Measurements from ENCODE around the gene ZNF776. TPM values are rescaled to one million over a fixed set of nuclear protein-coding genes. Genes with fewer than 3 reads are reported as not detected.

ZNF776 gene
- total and polyA plus RNA-seq, 10 donors = 3.5 to 25.3 (median 18.5) TPM

GRCh38 chr19:57708641-57709361, 37.8 kb upstream of the ZNF776 start, which contains the start of gene ZNF154:
ZNF154 (minus strand) TSS chr19:57709204; CDS start chr19:57708971, 233 bp downstream.
- intact Hi-C loops (cut with DNase I; ENCODE audit: low total_unique reads) = no loop called here
- H3K36me3 ChIP-seq = peaks cover 0 to 37% (median 13%) of the 10 kb centered on the region in 6 donors
- H3K4me3 ChIP-seq = peak within 1 kb of the TSS; percentile 32 to 78 (median 56)
- peaks cover 0 to 100% (median 90%) of the 10 kb centered on the region in 8 donors for H3K9me3 ChIP-seq
- 1 to 5% (median 3%) methylated on average over 33 to 53 of the region's 53 CpGs for WGBS, 5 donors
- peaks cover 0 to 45% (median 26%) of the 10 kb centered on the region in 6 donors for H3K4me1 ChIP-seq
- H3K27me3 ChIP-seq (replicated peaks in 1 of 7) = peaks cover 0 to 9% (median 0%) of the 10 kb centered on the region in 7 donors
- DNase-seq = peak; percentile 84
- TF ChIP-seq CTCF (IDR thresholded peaks at IDR 0.05 in 8 of 11, conservative IDR thresholded peaks at IDR 0.05 in 3 of 11) (no peak), POLR2AphosphoS5 (IDR thresholded peaks at IDR 0.05) (peak; percentile 58 to 82 (median 70)), POLR2A (IDR thresholded peaks at IDR 0.05) (no peak)
- H3K27ac ChIP-seq = peak within 1 kb of the TSS; percentile 79 to 94 (median 92)

- intact Hi-C loops (cut with DNase I; ENCODE audit: low total_unique reads) = no loop called here
- Histone ChIP-seq H3K27ac (peak overlapping the region in 5 of 8 donors; percentile 80 to 94 (median 93)), H3K27me3 (replicated peaks in 1 of 7) (peaks cover 0 to 9% (median 0%) of the 10 kb centered on the region in 7 donors), H3K4me3 (peak overlapping the region in 4 of 8 donors; percentile 57 to 78 (median 65)), H3K4me1 (peaks cover 0 to 36% (median 26%) of the 10 kb centered on the region in 6 donors), H3K36me3 (peaks cover 0 to 37% (median 10%) of the 10 kb centered on the region in 6 donors), H3K9me3 (peaks cover 0 to 100% (median 90%) of the 10 kb centered on the region in 8 donors)
- WGBS, 5 donors = 74 to 89% (median 80%) methylated on average over 15 of the region's 15 CpGs
- no peak for TF ChIP-seq POLR2A (IDR thresholded peaks at IDR 0.05)
- TF ChIP-seq POLR2AphosphoS5 (IDR thresholded peaks at IDR 0.05) = no peak
- TF ChIP-seq CTCF (IDR thresholded peaks at IDR 0.05 in 8 of 11, conservative IDR thresholded peaks at IDR 0.05 in 3 of 11) = no peak
- no peak for DNase-seq
Measured at GRCh38 chr19:57709616-57710015, 37.0 kb upstream of the ZNF776 start.

DNA sequence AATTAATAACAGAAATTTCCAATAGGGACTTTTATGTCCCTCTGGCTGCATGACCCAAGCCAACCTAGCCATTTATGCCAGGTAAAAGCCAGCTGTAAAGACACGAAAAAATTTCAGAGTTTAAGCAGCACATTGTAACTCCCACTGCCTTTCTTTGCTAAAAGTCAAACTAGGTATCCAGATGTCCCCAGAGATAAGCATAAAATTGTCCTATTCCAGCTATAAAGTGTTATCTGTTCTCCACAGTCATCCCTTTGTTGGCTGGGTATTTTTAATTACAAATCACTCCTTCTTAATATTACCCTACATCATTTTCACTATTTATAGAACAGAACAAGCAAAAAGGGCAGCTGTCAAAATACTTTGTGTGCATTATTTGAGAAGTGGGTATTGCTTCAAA, 34.4 kb upstream of the ZNF776 start:
- Histone ChIP-seq H3K27ac (no peak overlapping the region), H3K4me3 (no peak overlapping the region), H3K27me3 (replicated peaks in 1 of 7) (peaks cover 0 to 9% (median 0%) of the 10 kb centered on the region in 7 donors), H3K36me3 (peaks cover 0 to 28% (median 4%) of the 10 kb centered on the region in 6 donors), H3K4me1 (peaks cover 0 to 14% (median 10%) of the 10 kb centered on the region in 6 donors), H3K9me3 (peaks cover 0 to 100% (median 90%) of the 10 kb centered on the region in 8 donors)
- TF ChIP-seq CTCF (IDR thresholded peaks at IDR 0.05 in 8 of 11, conservative IDR thresholded peaks at IDR 0.05 in 3 of 11) (no peak), POLR2AphosphoS5 (IDR thresholded peaks at IDR 0.05) (no peak), POLR2A (IDR thresholded peaks at IDR 0.05) (no peak)
- intact Hi-C loops (cut with DNase I; ENCODE audit: low total_unique reads) = no loop called here
- no peak for DNase-seq
- WGBS, 5 donors = 48 to 76% (median 73%) methylated on average over 1 of the region's 1 CpG

DNA sequence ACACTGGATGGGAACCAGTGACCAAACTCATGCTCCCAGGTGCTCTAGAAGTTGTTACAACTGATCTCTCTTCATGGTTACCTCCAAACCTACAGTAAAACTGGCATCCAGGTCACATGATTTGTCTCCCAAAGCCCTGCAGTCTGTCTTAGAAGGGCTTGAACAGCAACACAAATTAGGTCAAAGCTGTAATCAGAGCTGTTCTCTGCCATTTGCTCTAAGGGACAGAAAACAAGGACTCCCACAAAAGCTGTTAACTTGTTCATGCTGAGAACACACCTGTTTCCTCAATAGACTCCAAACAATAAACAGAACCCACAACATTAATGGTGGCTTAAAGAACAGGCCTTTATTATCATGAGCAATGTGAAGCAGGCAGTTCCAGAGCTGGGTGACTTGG, 27.2 kb upstream of the ZNF776 start:
- no peaks in the 10 kb centered on the region for H3K4me1 ChIP-seq
- intact Hi-C loops (cut with DNase I; ENCODE audit: low total_unique reads) = no loop called here
- H3K36me3 ChIP-seq = peaks cover 27 to 74% (median 44%) of the 10 kb centered on the region in 6 donors

More for the DNA sequence above, 27.2 kb upstream of the ZNF776 start:
- TF ChIP-seq POLR2AphosphoS5 (IDR thresholded peaks at IDR 0.05) (no peak), CTCF (IDR thresholded peaks at IDR 0.05 in 8 of 11, conservative IDR thresholded peaks at IDR 0.05 in 3 of 11) (no peak), POLR2A (IDR thresholded peaks at IDR 0.05) (no peak)
- Histone ChIP-seq H3K9me3 (peaks cover 0 to 100% (median 99%) of the 10 kb centered on the region in 8 donors), H3K4me3 (no peak overlapping the region), H3K27me3 (replicated peaks in 1 of 7) (no peaks in the 10 kb centered on the region), H3K27ac (no peak overlapping the region)
- no peak for DNase-seq

Data from spleen (tissue), 11 donors.